Gastrocnemius medialis (tissue), 4 donors: ENCODE results near the gene CATSPER1. TPM values are rescaled to one million over a fixed set of nuclear protein-coding genes. Genes with fewer than 3 reads are reported as not detected.

Experiments used
- ATAC-seq, 2 donors: fragments of 150-250 bp; one replicate each; pipeline ENCODE4 v1.9.1; 2016
- DNase-seq, 2 donors: peaks; one replicate each; pipeline ENCODE4 v3.0.0-alpha.2; 2019
- H3K27ac ChIP-seq, 4 donors: fragments of 200-600 bp; sonication (generic); 1 replicate in 1 of 4; 2 replicates in 3 of 4; pipeline ENCODE4 v1.5.1; 2016 to 2018; ENCODE audit warnings: mild to moderate bottlenecking in 2 of 4, moderate library complexity in 1 of 4
- H3K27me3 ChIP-seq, 3 donors: fragments of 200-600 bp; sonication (generic) in 2 of 3; 1 replicate in 1 of 3; 2 replicates in 2 of 3; pipeline versions ENCODE4 v1.5.1 to v1.6.0; 2016 to 2019; ENCODE audit warnings: mild to moderate bottlenecking in 1 of 3, moderate library complexity in 1 of 3
- H3K36me3 ChIP-seq, 2 donors: fragments of 200-600 bp; sonication (generic) in 1 of 2; one replicate each; pipeline ENCODE4 v1.5.1; 2017 to 2018
- H3K4me1 ChIP-seq, 2 donors: fragments of 200-600 bp; sonication (generic) in 1 of 2; one replicate each; pipeline ENCODE4 v1.5.1; 2016 to 2017; ENCODE audit warnings: mild to moderate bottlenecking in 2 of 2
- H3K4me3 ChIP-seq, 4 donors: fragments of 200-600 bp; sonication (generic) in 3 of 4; 1 replicate in 1 of 4; 2 replicates in 3 of 4; pipeline ENCODE4 v1.5.1; 2016 to 2019; ENCODE audit warnings: mild to moderate bottlenecking in 2 of 4
- H3K9me3 ChIP-seq, 3 donors: fragments of 200-600 bp; sonication (generic) in 2 of 3; 1 replicate in 1 of 3; 2 replicates in 2 of 3; pipeline ENCODE4 v1.5.1; 2016 to 2019
- CTCF ChIP-seq, 5 experiments: fragments of 450-650 bp in 3 of 5; fragments of 200-600 bp in 2 of 5; sonication (generic) in 2 of 5; IDR thresholded peaks in 4 of 5; conservative IDR thresholded peaks in 1 of 5; 1 replicate in 4 of 5; 2 replicates in 1 of 5; pipeline ENCODE4 v1.5.1; 2016 to 2019; ENCODE audit warnings: antibody characterized with exemption in 5 of 5, mild to moderate bottlenecking in 3 of 5, moderate library complexity in 3 of 5
- POLR2A ChIP-seq, 2 donors: fragments of 450-650 bp; IDR thresholded peaks; one replicate each; pipeline ENCODE4 v1.6.1; 2017; ENCODE audit warnings: antibody characterized with exemption in 2 of 2, mild to moderate bottlenecking in 2 of 2, moderate library complexity in 2 of 2
- in situ Hi-C, 4 donors: fragments of 200-750 bp; cut with MboI; loops; one replicate each; pipeline versions ENCODE4 v1.15.0 to v1.8.0; 2017; ENCODE audit warnings: low sequenced_read_pairs in 4 of 4
- intact Hi-C: fragments of 100-400 bp; cut with DNase I; formaldehyde crosslinking; loops from one replicate; pipeline ENCODE4 v1.15.1; 2023; ENCODE audit warnings: low total_unique reads
- total RNA-seq, 4 donors: library from RNA; depleted of rRNA; stranded (reverse); fragments of >200 nt; gene quantifications; one replicate each; pipeline versions ENCODE4 v1.1.0 to v1.2.3, GENCODE V29; 2016

The CATSPER1 gene
- total RNA-seq, 4 donors from 2014 or later = not detected

- in situ Hi-C loops (no loop called here), intact Hi-C loops (no loop called here)
- Histone ChIP-seq H3K36me3 (no peaks in the 10 kb centered on the region), H3K4me1 (peaks cover 8% of the 10 kb centered on the region in 2 donors), H3K27me3 (peaks cover 0 to 3% (median 0%) of the 10 kb centered on the region in 3 donors), H3K4me3 (no peak overlapping the region), H3K27ac (no peak overlapping the region), H3K9me3 (no peaks in the 10 kb centered on the region)
- TF ChIP-seq POLR2A (IDR thresholded peaks at IDR 0.05) (no peak), CTCF (IDR thresholded peaks at IDR 0.05 in 4 of 5, conservative IDR thresholded peaks at IDR 0.05 in 1 of 5) (no peak)
- DNase-seq = no peak
- no peak for ATAC-seq
Measured at GRCh38 chr11:66046901-66047300, 20.6 kb upstream of the CATSPER1 start.

GRCh38 chr11:66045177-66045639 is 18.9 kb upstream of the CATSPER1 start:
- peak overlapping the region in 1 of 4 donors; percentile 13 for H3K4me3 ChIP-seq
- in situ Hi-C loops (no loop called here), intact Hi-C loops (no loop called here)
- H3K27me3 ChIP-seq = peaks cover 0 to 3% (median 0%) of the 10 kb centered on the region in 3 donors
- DNase-seq (peak; percentile 35 to 55), ATAC-seq (peak; percentile 59 to 75)
- no peaks in the 10 kb centered on the region for H3K9me3 ChIP-seq
- no peaks in the 10 kb centered on the region for H3K36me3 ChIP-seq
- no peak for TF ChIP-seq POLR2A (IDR thresholded peaks at IDR 0.05)
- peak; percentile 62 to 91 (median 86) for TF ChIP-seq CTCF (IDR thresholded peaks at IDR 0.05 in 4 of 5, conservative IDR thresholded peaks at IDR 0.05 in 1 of 5)
- H3K27ac ChIP-seq = no peak overlapping the region
- H3K4me1 ChIP-seq = peaks cover 0 to 5% of the 10 kb centered on the region in 2 donors

GRCh38 chr11:66044757-66045156 is 18.5 kb upstream of the CATSPER1 start:
- H3K36me3 ChIP-seq = no peaks in the 10 kb centered on the region
- intact Hi-C loops = no loop called here
- H3K27me3 ChIP-seq = peaks cover 0 to 3% (median 0%) of the 10 kb centered on the region in 3 donors
- in situ Hi-C loops = no loop called here
- DNase-seq (no peak), ATAC-seq (no peak)
- peak overlapping the region in 1 of 4 donors; percentile 13 for H3K4me3 ChIP-seq
- H3K4me1 ChIP-seq = peaks cover 0 to 5% of the 10 kb centered on the region in 2 donors
- no peak for TF ChIP-seq CTCF (IDR thresholded peaks at IDR 0.05 in 4 of 5, conservative IDR thresholded peaks at IDR 0.05 in 1 of 5)
- no peak for TF ChIP-seq POLR2A (IDR thresholded peaks at IDR 0.05)
- H3K27ac ChIP-seq = no peak overlapping the region
- no peaks in the 10 kb centered on the region for H3K9me3 ChIP-seq

- H3K27ac ChIP-seq = no peak overlapping the region
- no peak for TF ChIP-seq CTCF (IDR thresholded peaks at IDR 0.05 in 4 of 5, conservative IDR thresholded peaks at IDR 0.05 in 1 of 5)
- no peak for TF ChIP-seq POLR2A (IDR thresholded peaks at IDR 0.05)
- ATAC-seq = no peak
- no peak for DNase-seq
- H3K4me1 ChIP-seq = peaks cover 0 to 5% of the 10 kb centered on the region in 2 donors
- H3K4me3 ChIP-seq = no peak overlapping the region
- in situ Hi-C loops = no loop called here
- H3K36me3 ChIP-seq = no peaks in the 10 kb centered on the region
- no peaks in the 10 kb centered on the region for H3K9me3 ChIP-seq
- intact Hi-C loops = no loop called here
- H3K27me3 ChIP-seq = peaks cover 0 to 2% (median 0%) of the 10 kb centered on the region in 3 donors
Measured at GRCh38 chr11:66042996-66043906, 17.0 kb upstream of the CATSPER1 start.
